Breast epithelium (tissue), 4 donors: ENCODE data around the gene COL4A2. TPM values are rescaled to one million over a fixed set of nuclear protein-coding genes. Genes with fewer than 3 reads are reported as not detected.

Experiments used
- DNase-seq, 2 donors: peaks; one replicate each; pipeline ENCODE4 v3.0.0-alpha.2; 2019; ENCODE audit warnings: low spot score in 2 of 2
- H3K27ac ChIP-seq, 2 donors: fragments of 200-600 bp; sonication (generic) in 1 of 2; one replicate each; pipeline ENCODE4 v1.5.1; 2016 to 2019; ENCODE audit warnings: mild to moderate bottlenecking in 1 of 2
- H3K27me3 ChIP-seq, 2 donors: fragments of 200-600 bp; sonication (generic) in 1 of 2; one replicate each; pipeline versions ENCODE4 v1.5.1 to v1.6.0; 2017 to 2019; ENCODE audit warnings: control low read depth in 1 of 2, mild to moderate bottlenecking in 1 of 2
- H3K36me3 ChIP-seq: fragments of 200-600 bp; one replicate; pipeline ENCODE4 v1.5.1; 2019
- H3K4me1 ChIP-seq, 2 donors: fragments of 200-600 bp; sonication (generic); one replicate each; pipeline ENCODE4 v1.5.1; 2016 to 2019; ENCODE audit warnings: control low read depth in 1 of 2
- H3K4me3 ChIP-seq, 3 donors: fragments of 200-600 bp; sonication (generic); 1 replicate in 2 of 3; 2 replicates in 1 of 3; pipeline ENCODE4 v1.5.1; 2016 to 2019; ENCODE audit warnings: mild to moderate bottlenecking in 3 of 3, moderate library complexity in 2 of 3
- H3K9me3 ChIP-seq, 2 donors: fragments of 200-600 bp; sonication (generic) in 1 of 2; one replicate each; pipeline ENCODE4 v1.5.1; 2016 to 2019; ENCODE audit warnings: control low read depth in 1 of 2
- POLR2A ChIP-seq: fragments of 450-650 bp; IDR thresholded peaks from one replicate; pipeline ENCODE4 v1.6.1; 2016; ENCODE audit warnings: antibody characterized with exemption, mild to moderate bottlenecking, moderate library complexity
- POLR2AphosphoS5 ChIP-seq, 3 donors: sonication (generic); formaldehyde crosslinking; IDR thresholded peaks; one replicate each; pipeline ENCODE4 v1.6.1; 2017; ENCODE audit warnings: antibody characterized with exemption in 3 of 3
- intact Hi-C: fragments of 100-400 bp; cut with DNase I; formaldehyde crosslinking; loops from one replicate; pipeline ENCODE4 v1.15.1; 2023; ENCODE audit warnings: low total_unique reads
- total RNA-seq, 3 donors: library from RNA; depleted of rRNA; stranded (reverse); fragments of >200 nt; gene quantifications; one replicate each; pipeline ENCODE4 v1.1.0, GENCODE V29; 2016
- TF ChIP-seq, protein P1 (sequence below), 3 donors: fragments of 450-650 bp; IDR thresholded peaks; one replicate each; pipeline ENCODE4 v1.5.1; 2016 to 2017; ENCODE audit warnings: antibody characterized with exemption in 3 of 3, mild to moderate bottlenecking in 3 of 3, moderate library complexity in 3 of 3

Gene COL4A2
- total RNA-seq, 3 donors from 2014 or later, result 107 to 841 (median 307) TPM

DNA sequence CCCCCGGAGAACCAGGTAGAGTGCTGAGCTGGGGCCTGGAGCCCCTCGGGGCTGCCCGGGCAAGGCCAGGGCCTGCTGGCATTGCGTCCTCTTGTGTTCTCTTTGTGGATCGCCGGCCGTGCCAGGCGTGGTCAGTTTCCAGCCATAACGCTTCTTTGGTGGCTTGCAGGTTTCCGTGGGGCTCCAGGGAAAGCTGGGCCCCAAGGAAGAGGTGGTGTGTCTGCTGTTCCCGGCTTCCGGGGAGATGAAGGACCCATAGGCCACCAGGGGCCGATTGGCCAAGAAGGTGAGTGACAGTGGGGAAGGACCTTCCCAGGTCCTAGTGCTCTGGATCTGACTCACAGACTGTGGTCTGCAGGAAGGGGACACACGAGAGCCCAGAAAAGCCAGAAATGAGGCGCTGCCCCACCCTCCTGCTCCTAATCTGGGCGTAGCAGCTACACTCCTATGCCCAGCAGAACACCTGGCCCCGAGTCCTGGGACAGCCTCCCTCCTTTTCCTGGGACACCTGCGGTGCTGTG, 197.0 kb downstream of the COL4A2 start:
- DNase-seq, result no peak
- Histone ChIP-seq H3K9me3 (no peaks in the 10 kb centered on the region), H3K4me1 (peaks cover 0 to 3% of the 10 kb centered on the region in 2 donors), H3K27me3 (no peaks in the 10 kb centered on the region), H3K4me3 (no peak overlapping the region), H3K27ac (no peak overlapping the region), H3K36me3 (no peaks in the 10 kb centered on the region)
- intact Hi-C loops, result no loop called here
- TF ChIP-seq POLR2AphosphoS5 (IDR thresholded peaks at IDR 0.05) (no peak), POLR2A (no peak)
- TF ChIP-seq, protein P1, sequence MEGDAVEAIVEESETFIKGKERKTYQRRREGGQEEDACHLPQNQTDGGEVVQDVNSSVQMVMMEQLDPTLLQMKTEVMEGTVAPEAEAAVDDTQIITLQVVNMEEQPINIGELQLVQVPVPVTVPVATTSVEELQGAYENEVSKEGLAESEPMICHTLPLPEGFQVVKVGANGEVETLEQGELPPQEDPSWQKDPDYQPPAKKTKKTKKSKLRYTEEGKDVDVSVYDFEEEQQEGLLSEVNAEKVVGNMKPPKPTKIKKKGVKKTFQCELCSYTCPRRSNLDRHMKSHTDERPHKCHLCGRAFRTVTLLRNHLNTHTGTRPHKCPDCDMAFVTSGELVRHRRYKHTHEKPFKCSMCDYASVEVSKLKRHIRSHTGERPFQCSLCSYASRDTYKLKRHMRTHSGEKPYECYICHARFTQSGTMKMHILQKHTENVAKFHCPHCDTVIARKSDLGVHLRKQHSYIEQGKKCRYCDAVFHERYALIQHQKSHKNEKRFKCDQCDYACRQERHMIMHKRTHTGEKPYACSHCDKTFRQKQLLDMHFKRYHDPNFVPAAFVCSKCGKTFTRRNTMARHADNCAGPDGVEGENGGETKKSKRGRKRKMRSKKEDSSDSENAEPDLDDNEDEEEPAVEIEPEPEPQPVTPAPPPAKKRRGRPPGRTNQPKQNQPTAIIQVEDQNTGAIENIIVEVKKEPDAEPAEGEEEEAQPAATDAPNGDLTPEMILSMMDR (IDR thresholded peaks at IDR 0.05), result no peak

DNA sequence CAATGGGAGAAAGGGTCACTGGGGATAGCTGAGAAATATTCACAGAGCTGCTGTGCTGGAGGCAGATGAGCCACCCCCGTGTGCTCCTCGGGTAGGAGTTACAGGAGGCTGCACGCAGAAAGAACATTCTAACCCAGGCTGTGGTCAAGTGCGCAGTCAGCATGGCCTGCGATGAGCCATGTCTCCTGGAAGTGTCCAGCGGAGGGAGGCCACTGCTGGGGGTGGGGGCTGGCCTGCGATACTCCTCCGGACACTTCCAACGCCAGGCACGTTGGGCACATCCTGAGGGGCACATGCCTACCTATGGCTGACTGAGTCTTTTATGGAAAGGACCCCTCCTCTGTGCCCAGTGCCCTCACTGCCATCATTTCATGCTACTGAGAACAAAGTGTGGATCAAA, 198.5 kb downstream of the COL4A2 start:
- Histone ChIP-seq H3K36me3 (no peaks in the 10 kb centered on the region), H3K9me3 (no peaks in the 10 kb centered on the region), H3K27me3 (no peaks in the 10 kb centered on the region), H3K27ac (no peak overlapping the region), H3K4me3 (no peak overlapping the region), H3K4me1 (peaks cover 0 to 3% of the 10 kb centered on the region in 2 donors)
- TF ChIP-seq, protein P1 (IDR thresholded peaks at IDR 0.05), result no peak
- TF ChIP-seq POLR2AphosphoS5 (IDR thresholded peaks at IDR 0.05) (no peak), POLR2A (no peak)
- intact Hi-C loops, result no loop called here
- no peak for DNase-seq

DNA sequence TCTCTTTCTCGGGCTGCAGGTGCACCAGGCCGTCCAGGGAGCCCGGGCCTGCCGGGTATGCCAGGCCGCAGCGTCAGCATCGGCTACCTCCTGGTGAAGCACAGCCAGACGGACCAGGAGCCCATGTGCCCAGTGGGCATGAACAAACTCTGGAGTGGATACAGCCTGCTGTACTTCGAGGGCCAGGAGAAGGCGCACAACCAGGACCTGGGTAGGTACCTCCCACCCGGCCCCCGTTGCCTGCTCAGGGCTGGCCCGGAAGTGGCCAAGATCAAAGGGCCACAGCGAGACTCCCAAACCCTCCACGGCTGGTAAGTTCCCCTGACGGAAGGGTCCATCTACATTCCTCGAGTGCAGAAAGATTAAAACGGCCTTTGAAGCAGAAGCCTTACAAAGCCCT, 199.3 kb downstream of the COL4A2 start:
- Histone ChIP-seq H3K4me3 (no peak overlapping the region), H3K9me3 (no peaks in the 10 kb centered on the region), H3K27ac (peak overlapping the region in 1 of 2 donors; percentile 69), H3K36me3 (no peaks in the 10 kb centered on the region), H3K4me1 (peaks cover 0 to 3% of the 10 kb centered on the region in 2 donors), H3K27me3 (no peaks in the 10 kb centered on the region)
- TF ChIP-seq POLR2A (no peak), POLR2AphosphoS5 (IDR thresholded peaks at IDR 0.05) (no peak)
- TF ChIP-seq, protein P1 (IDR thresholded peaks at IDR 0.05), result no peak
- intact Hi-C loops, result no loop called here
- DNase-seq, result no peak

DNA sequence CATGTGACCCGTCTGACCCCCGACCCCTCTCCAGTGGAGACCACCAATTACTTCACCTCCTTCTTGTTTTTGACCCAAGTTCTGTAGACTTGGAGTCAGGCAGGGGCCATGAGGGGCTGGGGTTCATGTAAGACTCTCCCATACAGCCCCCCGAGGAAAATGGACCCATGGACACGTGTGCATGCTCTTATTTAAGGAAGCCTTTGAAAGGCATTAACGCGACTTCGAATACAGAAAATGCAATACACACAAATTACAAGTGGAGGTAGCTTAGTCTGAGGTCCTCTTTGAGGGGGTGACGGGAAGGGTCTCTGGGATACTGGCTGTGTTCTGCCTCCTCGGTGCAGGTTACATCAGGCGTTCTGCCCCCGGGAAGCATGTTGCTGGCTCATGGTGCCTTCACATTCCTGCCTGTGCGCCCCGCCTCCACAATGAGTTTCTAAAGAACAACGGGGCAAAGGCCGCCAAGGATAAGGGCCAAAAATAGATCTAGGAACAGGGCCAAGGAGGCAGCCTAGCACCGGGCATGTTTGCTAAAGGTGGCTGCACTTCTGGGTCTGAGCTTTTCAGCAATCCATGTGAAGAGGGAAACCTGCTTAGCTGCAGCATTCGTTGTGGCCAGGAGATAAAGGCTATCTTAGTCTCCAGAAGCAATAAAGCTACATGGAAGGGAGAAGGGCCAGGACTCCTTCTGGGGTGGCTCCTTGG, 199.9 kb downstream of the COL4A2 start:
- intact Hi-C loops, result loop anchor here (1.0 kb wide), 1 partner anchor 43 kb away; no protein-coding TSS in a partner anchor
- no peak for TF ChIP-seq POLR2A
- TF ChIP-seq, protein P1 (IDR thresholded peaks at IDR 0.05), result no peak
- TF ChIP-seq POLR2AphosphoS5 (IDR thresholded peaks at IDR 0.05), result no peak
- Histone ChIP-seq H3K27me3 (no peaks in the 10 kb centered on the region), H3K4me3 (no peak overlapping the region), H3K36me3 (no peaks in the 10 kb centered on the region), H3K27ac (peak overlapping the region; percentile 63 to 69), H3K9me3 (no peaks in the 10 kb centered on the region), H3K4me1 (peaks cover 0 to 3% of the 10 kb centered on the region in 2 donors)
- DNase-seq, result peak; percentile 61 to 78

DNA sequence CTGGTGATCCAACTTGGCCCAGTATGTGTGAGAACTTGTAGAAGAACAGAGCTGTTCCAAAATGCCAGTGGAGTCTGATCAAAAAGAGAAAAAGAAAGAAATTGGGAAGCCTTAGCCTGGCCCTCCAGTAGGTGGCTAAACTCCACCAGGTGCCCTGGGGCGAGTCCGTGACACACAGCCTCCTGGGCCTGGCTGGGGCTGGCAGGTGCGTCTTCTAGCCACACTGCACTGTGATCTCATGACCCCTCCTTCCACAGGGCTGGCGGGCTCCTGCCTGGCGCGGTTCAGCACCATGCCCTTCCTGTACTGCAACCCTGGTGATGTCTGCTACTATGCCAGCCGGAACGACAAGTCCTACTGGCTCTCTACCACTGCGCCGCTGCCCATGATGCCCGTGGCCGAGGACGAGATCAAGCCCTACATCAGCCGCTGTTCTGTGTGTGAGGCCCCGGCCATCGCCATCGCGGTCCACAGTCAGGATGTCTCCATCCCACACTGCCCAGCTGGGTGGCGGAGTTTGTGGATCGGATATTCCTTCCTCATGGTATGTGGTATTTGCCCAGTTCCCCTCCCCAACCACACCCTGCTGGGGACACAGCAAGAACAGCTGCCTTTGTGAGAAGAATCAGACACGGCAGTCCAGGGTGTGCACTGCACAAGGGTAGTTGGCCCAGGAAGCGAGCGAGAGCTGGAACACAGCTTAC, 200.7 kb downstream of the COL4A2 start:
- H3K36me3 ChIP-seq, result no peaks in the 10 kb centered on the region
- no peaks in the 10 kb centered on the region for H3K27me3 ChIP-seq
- TF ChIP-seq POLR2A, result no peak
- TF ChIP-seq POLR2AphosphoS5 (IDR thresholded peaks at IDR 0.05), result peak in 1 of 3 donors; percentile 16
- TF ChIP-seq, protein P1 (IDR thresholded peaks at IDR 0.05), result peak in 1 of 3 donors; percentile 53
- H3K4me3 ChIP-seq, result peak overlapping the region in 1 of 3 donors; percentile 24
- intact Hi-C loops, result loop anchor here (1.0 kb wide), 1 partner anchor 42 kb away; no protein-coding TSS in a partner anchor
- H3K4me1 ChIP-seq, result peaks cover 0 to 3% of the 10 kb centered on the region in 2 donors
- H3K9me3 ChIP-seq, result no peaks in the 10 kb centered on the region
- peak; percentile 60 to 64 for DNase-seq
- H3K27ac ChIP-seq, result peak overlapping the region; percentile 63 to 69
